ENCODE measurements around the gene PRKAR1B.

- no peak for TF ChIP-seq EZH2 (IDR thresholded peaks at IDR 0.05; ENCODE audit: low read depth)
- no peak for TF ChIP-seq CTCF (conservative IDR thresholded peaks at IDR 0.05)
Observed at GRCh38 chr7:696812-697551, 30.1 kb downstream of the PRKAR1B start.

All from PC-9 (cell line).